Lower lobe of right lung (tissue), 2 donors: ENCODE results near the gene TPGS1. TPM values are rescaled to one million over a fixed set of nuclear protein-coding genes. Genes with fewer than 3 reads are reported as not detected.

Experiments
- ATAC-seq, 2 donors: fragments of 200-7000 bp; cut with Tn5 transposase; one replicate each; pipeline ENCODE4 v1.9.1; 2020 to 2022; ENCODE audit warnings: mild to moderate bottlenecking in 2 of 2, moderate library complexity in 2 of 2
- DNase-seq: peaks from one replicate; pipeline ENCODE4 v3.0.0-alpha.2; 2020
- H3K27ac ChIP-seq: fragments of 200-600 bp; one replicate; pipeline ENCODE4 v1.8.0; 2022
- H3K27me3 ChIP-seq: fragments of 200-600 bp; one replicate; pipeline ENCODE4 v1.8.0; 2022; ENCODE audit warnings: low read depth
- H3K36me3 ChIP-seq: fragments of 200-600 bp; one replicate; pipeline ENCODE4 v1.8.0; 2022; ENCODE audit warnings: mild to moderate bottlenecking
- H3K4me1 ChIP-seq: fragments of 200-600 bp; one replicate; pipeline ENCODE4 v1.8.0; 2022
- H3K4me3 ChIP-seq: fragments of 200-600 bp; one replicate; pipeline ENCODE4 v1.8.0; 2022; ENCODE audit warnings: mild to moderate bottlenecking
- H3K9me3 ChIP-seq: fragments of 200-600 bp; one replicate; pipeline ENCODE4 v1.8.0; 2022
- CTCF ChIP-seq: fragments of 200-600 bp; IDR thresholded peaks from one replicate; pipeline ENCODE4 v1.8.0; 2022; ENCODE audit warnings: antibody characterized with exemption, mild to moderate bottlenecking
- intact Hi-C: fragments of 100-400 bp; cut with DNase I; formaldehyde crosslinking; loops from one replicate; pipeline ENCODE4 v1.11.0; 2022
- total RNA-seq: library from RNA; stranded (reverse); fragmentation: NEBNext Ultra II Directional; extraction: Animal tissue kit (Norgen Biotek cat#: 25700); gene quantifications from one replicate; pipeline ENCODE4 v1.2.1, GENCODE V29; 2021
- donor health status: DM: no; HTN: yes; CAD: no; lungs with severe emphysema.

The TPGS1 gene
- total RNA-seq, 1 donor from 2014 or later, result 18.8 TPM

- DNase-seq (no peak), ATAC-seq (peak; percentile 29 to 30)
- H3K9me3 ChIP-seq, result no peaks in the 10 kb centered on the region
- H3K4me3 ChIP-seq, result peak within 1 kb of the TSS; percentile 71
- H3K27me3 ChIP-seq, result peaks cover 16% of the 10 kb centered on the region
- no peaks in the 10 kb centered on the region for H3K36me3 ChIP-seq
- H3K27ac ChIP-seq, result peak within 1 kb of the TSS; percentile 80
- intact Hi-C loops, result no loop called here
- TF ChIP-seq CTCF, result no peak
- peaks cover 12% of the 10 kb centered on the region for H3K4me1 ChIP-seq
Measured at GRCh38 chr19:460877-461720, 46.2 kb upstream of the TPGS1 start, which contains the start of gene SHC2. TSS of gene SHC2 (minus strand) at chr19:461033. CDS start at chr19:460996, 37 bp downstream.

DNA sequence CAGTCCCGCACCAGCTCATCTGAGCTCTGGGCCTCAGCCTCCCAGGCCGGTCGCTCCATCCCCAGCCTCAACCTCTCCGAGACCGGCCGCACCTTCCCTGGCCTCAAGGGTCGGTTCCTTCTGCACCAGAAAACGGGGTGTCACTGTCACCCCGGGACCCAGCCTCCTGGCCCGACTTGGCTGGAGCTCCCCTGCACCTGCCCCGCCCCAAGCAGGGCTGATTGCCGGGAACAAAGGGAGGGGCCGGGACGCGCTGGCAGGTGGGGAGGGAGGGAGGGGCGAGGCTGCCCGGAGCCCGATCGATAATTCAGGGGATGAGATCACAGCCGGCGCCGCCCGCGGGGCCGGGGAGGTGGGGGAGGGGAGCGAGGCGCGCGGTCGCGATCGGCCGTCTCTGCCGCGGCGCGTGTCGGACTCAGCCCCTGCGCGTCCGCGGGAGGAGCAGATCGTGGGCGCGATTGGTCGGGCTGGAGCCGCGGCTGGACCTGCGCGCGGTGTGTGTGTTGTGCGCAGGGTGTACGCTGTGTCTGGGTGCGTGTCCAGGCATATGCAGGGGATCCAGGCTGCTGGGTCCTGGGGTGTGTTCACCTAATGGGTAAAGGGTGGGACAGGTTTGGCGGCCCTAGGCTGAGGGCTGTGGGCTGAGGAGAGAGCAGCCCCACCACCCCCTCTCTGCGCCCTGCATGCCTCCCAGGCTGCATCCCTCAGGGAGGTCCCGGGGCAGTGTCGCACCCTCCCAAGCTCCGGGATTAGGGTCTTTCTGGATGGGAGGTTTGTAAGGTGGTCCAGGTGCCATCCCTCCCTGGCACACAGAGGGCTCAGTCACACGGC is 45.4 kb upstream of the TPGS1 start:
- no peak for TF ChIP-seq CTCF
- H3K27ac ChIP-seq, result no peak overlapping the region
- ATAC-seq (peak; percentile 48 to 64), DNase-seq (no peak)
- peaks cover 12% of the 10 kb centered on the region for H3K4me1 ChIP-seq
- peaks cover 16% of the 10 kb centered on the region for H3K27me3 ChIP-seq
- H3K9me3 ChIP-seq, result no peaks in the 10 kb centered on the region
- H3K4me3 ChIP-seq, result peak overlapping the region; percentile 51
- no peaks in the 10 kb centered on the region for H3K36me3 ChIP-seq
- intact Hi-C loops, result no loop called here

- no peak for ATAC-seq
- Histone ChIP-seq H3K36me3 (no peaks in the 10 kb centered on the region), H3K27ac (no peak overlapping the region), H3K4me1 (peaks cover 12% of the 10 kb centered on the region), H3K27me3 (peaks cover 16% of the 10 kb centered on the region), H3K9me3 (no peaks in the 10 kb centered on the region), H3K4me3 (no peak overlapping the region)
- no peak for TF ChIP-seq CTCF
- DNase-seq, result no peak
- intact Hi-C loops, result no loop called here
Measured at GRCh38 chr19:463483-464207, 43.7 kb upstream of the TPGS1 start.

DNA sequence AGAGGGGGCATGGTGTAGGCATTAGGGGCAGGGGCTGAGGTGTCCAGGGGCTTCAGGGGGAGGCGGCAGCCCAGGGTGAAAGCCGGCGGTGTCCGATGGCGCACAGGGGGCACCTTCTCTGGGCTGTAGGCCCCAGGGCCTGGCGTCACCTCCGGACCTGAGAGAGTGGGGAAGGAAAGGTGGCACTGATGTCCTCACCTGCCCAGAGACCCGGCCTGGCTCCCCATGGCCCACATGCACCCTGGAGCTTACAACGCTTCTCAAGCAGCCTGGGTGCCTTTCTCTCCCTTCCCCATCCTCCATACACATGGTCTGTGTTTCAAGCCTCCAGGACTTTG is 43.1 kb upstream of the TPGS1 start:
- Histone ChIP-seq H3K9me3 (no peaks in the 10 kb centered on the region), H3K4me3 (no peak overlapping the region), H3K27ac (no peak overlapping the region), H3K36me3 (no peaks in the 10 kb centered on the region), H3K4me1 (peaks cover 12% of the 10 kb centered on the region), H3K27me3 (peaks cover 16% of the 10 kb centered on the region)
- TF ChIP-seq CTCF, result no peak
- intact Hi-C loops, result no loop called here
- ATAC-seq, result no peak
- no peak for DNase-seq

DNA sequence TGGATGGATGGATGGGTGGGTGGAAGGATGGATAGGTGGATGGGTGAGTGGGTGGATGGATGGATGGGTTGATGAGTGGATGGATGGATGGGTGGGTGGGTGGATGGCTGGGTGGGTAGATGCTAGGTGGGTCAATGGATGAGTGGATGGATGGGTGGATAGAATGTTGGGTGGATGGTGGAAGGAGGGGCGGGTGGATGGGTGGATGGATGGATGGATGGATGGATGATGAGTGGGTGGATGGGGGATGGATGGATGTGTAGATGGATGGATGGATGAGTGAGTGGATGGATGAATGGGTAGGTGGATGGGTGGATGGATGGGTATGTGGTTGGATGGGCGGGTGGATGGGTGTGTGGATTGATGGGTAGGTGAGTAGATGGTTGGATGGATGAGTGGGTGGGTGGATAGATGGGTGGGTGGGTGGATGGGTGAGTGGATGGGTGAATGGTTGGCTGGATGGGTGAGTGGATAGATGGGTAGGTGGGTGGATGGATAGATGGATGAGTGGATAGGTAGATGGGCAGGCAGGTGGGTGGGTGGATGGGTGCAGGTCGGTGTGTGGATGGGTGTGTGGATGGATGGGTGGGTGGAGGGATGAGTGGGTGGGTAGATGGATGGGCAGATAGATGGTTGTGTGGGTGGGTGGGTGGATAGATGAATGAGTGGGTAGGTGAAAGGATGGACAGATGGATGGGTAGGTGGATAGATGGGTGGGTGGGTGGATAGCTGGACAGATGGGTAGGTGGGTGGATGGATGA is 42.1 kb upstream of the TPGS1 start:
- intact Hi-C loops, result no loop called here
- no peak overlapping the region for H3K4me3 ChIP-seq
- peaks cover 16% of the 10 kb centered on the region for H3K27me3 ChIP-seq
- no peak overlapping the region for H3K27ac ChIP-seq
- DNase-seq (no peak), ATAC-seq (no peak)
- TF ChIP-seq CTCF, result no peak
- no peaks in the 10 kb centered on the region for H3K36me3 ChIP-seq
- no peaks in the 10 kb centered on the region for H3K9me3 ChIP-seq
- H3K4me1 ChIP-seq, result peaks cover 12% of the 10 kb centered on the region
